Epithelial cell of esophagus (primary cell): ENCODE measurements around the gene SHFL.
A peak's percentile ranks its signal among the peaks of the same experiment; 100 is the strongest.

Source experiments
- DNase-seq: peaks from one replicate; pipeline ENCODE4 v3.0.0; 2010; ENCODE audit warnings: low read depth
- H3K4me3 ChIP-seq: 2 replicates; pipeline ENCODE4 v1.5.1; 2011; ENCODE audit warnings: mild to moderate bottlenecking, low read length, control low read depth
- CTCF ChIP-seq: IDR thresholded peaks from 2 replicates; pipeline ENCODE4 v1.5.1; 2011; ENCODE audit warnings: low read depth, mild to moderate bottlenecking, low read length, control low read depth, inconsistent platforms; ENCODE audit not compliant: insufficient read depth; ENCODE audit errors: missing control alignments

Gene SHFL

GRCh38 chr19:10086591-10087192, 575 bp downstream of the SHFL start:
- peak overlapping the region; percentile 75 for H3K4me3 ChIP-seq
- TF ChIP-seq CTCF, result no peak
- DNase-seq, result no peak

GRCh38 chr19:10087296-10088061, 1.4 kb downstream of the SHFL start:
- TF ChIP-seq CTCF, result no peak
- no peak overlapping the region for H3K4me3 ChIP-seq
- no peak for DNase-seq

- no peak for DNase-seq
- H3K4me3 ChIP-seq, result no peak overlapping the region
- TF ChIP-seq CTCF, result no peak
Observed at GRCh38 chr19:10088949-10089554, 2.9 kb downstream of the SHFL start.

GRCh38 chr19:10089801-10090375, 3.8 kb downstream of the SHFL start:
- H3K4me3 ChIP-seq, result no peak overlapping the region
- DNase-seq, result no peak
- TF ChIP-seq CTCF, result no peak

GRCh38 chr19:10091370-10091687, 5.2 kb downstream of the SHFL start:
- no peak for TF ChIP-seq CTCF
- no peak for DNase-seq

GRCh38 chr19:10091895-10092641, 6.0 kb downstream of the SHFL start:
- no peak overlapping the region for H3K4me3 ChIP-seq
- no peak for DNase-seq
- no peak for TF ChIP-seq CTCF

More at GRCh38 chr19:10091370-10091687, 5.2 kb downstream of the SHFL start:
- H3K4me3 ChIP-seq, result no peak overlapping the region
